Measurements from ENCODE around the gene DPYD. TPM values are rescaled to one million over a fixed set of nuclear protein-coding genes. Genes with fewer than 3 reads are reported as not detected.

DPYD gene
- total and polyA plus RNA-seq, 7 donors: 6.0 to 56.1 (median 40.2) TPM

- WGBS, 2 donors: 45 to 46% methylated on average over 2 of the region's 2 CpGs
- intact Hi-C loops (cut with DNase I): no loop called here
- no peaks in the 10 kb centered on the region for H3K4me1 ChIP-seq
- H3K9me3 ChIP-seq: no peaks in the 10 kb centered on the region
- H3K4me3 ChIP-seq: no peak overlapping the region
- H3K27me3 ChIP-seq: no peaks in the 10 kb centered on the region
- no peaks in the 10 kb centered on the region for H3K36me3 ChIP-seq
- no peak for TF ChIP-seq POLR2AphosphoS5 (IDR thresholded peaks at IDR 0.05)
- no peak for TF ChIP-seq POLR2A (IDR thresholded peaks at IDR 0.05)
- TF ChIP-seq CTCF (IDR thresholded peaks at IDR 0.05): no peak
- TF ChIP-seq EP300 (IDR thresholded peaks at IDR 0.05): no peak
- no peak overlapping the region for H3K27ac ChIP-seq
- DNase-seq: no peak
Observed at GRCh38 chr1:97084546-97084945, 836.3 kb downstream of the DPYD start.

DNA sequence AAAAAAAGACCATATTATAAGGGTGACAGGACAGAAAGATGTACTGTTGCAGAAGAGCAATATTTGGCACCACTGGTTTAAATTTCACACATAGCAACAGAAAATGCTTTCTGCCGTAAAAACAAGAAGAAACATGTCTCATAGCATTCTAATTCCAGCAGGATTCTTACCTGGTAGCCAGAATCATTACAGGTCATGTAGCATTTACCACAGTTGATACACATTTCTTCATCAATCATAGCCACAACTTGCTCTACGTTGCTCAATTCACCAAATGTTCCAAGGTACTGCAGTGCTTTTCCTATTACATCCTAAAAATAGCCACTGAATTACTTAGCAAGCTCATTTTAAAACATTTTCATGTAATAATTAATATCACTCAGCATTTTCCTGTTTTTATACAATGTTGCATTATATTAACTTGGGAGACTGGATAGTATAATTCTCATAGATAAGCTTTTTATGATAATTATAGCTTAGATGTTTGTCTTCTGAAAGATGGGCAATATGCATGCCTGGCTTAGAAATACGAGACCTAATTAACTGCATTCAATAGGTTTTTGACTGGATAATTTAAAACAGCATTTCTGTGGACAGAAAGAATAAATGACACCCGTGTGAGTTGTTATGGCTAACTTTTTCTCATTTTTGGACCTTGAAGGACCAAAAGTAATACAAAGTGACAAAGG is 838.5 kb downstream of the DPYD start:
- no peak for DNase-seq
- 58 to 61% methylated on average over 4 of the region's 4 CpGs for WGBS, 2 donors
- TF ChIP-seq POLR2A (IDR thresholded peaks at IDR 0.05): no peak
- TF ChIP-seq POLR2AphosphoS5 (IDR thresholded peaks at IDR 0.05): no peak
- no peak for TF ChIP-seq CTCF (IDR thresholded peaks at IDR 0.05)
- TF ChIP-seq EP300 (IDR thresholded peaks at IDR 0.05): no peak
- Histone ChIP-seq H3K4me1 (no peaks in the 10 kb centered on the region), H3K9me3 (no peaks in the 10 kb centered on the region), H3K27ac (no peak overlapping the region), H3K27me3 (no peaks in the 10 kb centered on the region), H3K4me3 (no peak overlapping the region), H3K36me3 (no peaks in the 10 kb centered on the region)
- intact Hi-C loops (cut with DNase I): no loop called here

DNA sequence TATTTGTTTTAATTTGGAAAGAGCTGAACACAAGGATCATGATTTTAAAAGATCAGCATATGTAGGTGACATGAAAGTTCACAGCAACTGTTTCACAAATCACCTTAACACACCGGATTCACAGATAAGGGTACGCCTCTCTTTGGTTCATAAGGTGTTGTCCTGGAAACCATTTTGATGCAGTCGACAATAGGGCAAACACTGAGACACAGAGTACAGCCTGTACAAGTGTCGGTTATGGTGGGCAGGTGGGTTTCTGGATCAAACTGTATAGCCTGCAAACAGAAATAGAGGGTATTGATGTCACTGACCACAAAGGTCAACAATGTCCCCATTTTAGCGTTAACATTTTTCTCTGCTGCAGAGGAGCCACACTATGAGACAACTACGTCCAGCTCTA is 842.0 kb downstream of the DPYD start:
- H3K27ac ChIP-seq: no peak overlapping the region
- no peak for DNase-seq
- H3K4me1 ChIP-seq: no peaks in the 10 kb centered on the region
- H3K4me3 ChIP-seq: no peak overlapping the region
- no peak for TF ChIP-seq EP300 (IDR thresholded peaks at IDR 0.05)
- TF ChIP-seq CTCF (IDR thresholded peaks at IDR 0.05): no peak
- no peak for TF ChIP-seq POLR2AphosphoS5 (IDR thresholded peaks at IDR 0.05)
- no peak for TF ChIP-seq POLR2A (IDR thresholded peaks at IDR 0.05)
- no peaks in the 10 kb centered on the region for H3K36me3 ChIP-seq
- H3K9me3 ChIP-seq: no peaks in the 10 kb centered on the region
- intact Hi-C loops (cut with DNase I): no loop called here
- H3K27me3 ChIP-seq: no peaks in the 10 kb centered on the region
- WGBS, 2 donors: 94 to 95% methylated on average over 6 of the region's 6 CpGs

GRCh38 chr1:97077221-97077620 is 843.6 kb downstream of the DPYD start:
- DNase-seq: no peak
- Histone ChIP-seq H3K4me3 (no peak overlapping the region), H3K27ac (no peak overlapping the region), H3K9me3 (no peaks in the 10 kb centered on the region), H3K4me1 (no peaks in the 10 kb centered on the region), H3K27me3 (no peaks in the 10 kb centered on the region), H3K36me3 (no peaks in the 10 kb centered on the region)
- WGBS, 2 donors: 63 to 67% methylated on average over 2 of the region's 2 CpGs
- TF ChIP-seq CTCF (IDR thresholded peaks at IDR 0.05) (no peak), POLR2AphosphoS5 (IDR thresholded peaks at IDR 0.05) (no peak), EP300 (IDR thresholded peaks at IDR 0.05) (no peak), POLR2A (IDR thresholded peaks at IDR 0.05) (no peak)
- intact Hi-C loops (cut with DNase I): no loop called here

DNA sequence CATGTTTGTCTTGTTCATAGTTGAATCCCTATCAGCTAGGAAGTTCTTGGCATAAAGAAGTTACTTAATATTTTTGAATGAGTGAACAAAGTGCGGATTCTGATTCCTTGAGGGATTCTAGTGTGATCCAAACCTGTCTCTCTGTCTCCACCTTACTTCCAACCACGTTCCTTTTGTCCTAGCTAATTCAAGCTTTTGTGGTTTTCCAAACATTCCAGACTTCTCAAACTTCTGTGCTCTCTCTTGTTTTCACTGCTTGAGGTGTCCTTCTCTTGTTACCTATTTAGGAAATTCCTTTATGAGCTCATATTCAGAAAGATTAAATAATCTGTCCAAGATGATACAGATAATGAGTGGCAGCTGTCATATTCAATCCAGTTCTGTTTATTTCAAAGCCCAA is 846.1 kb downstream of the DPYD start:
- Histone ChIP-seq H3K36me3 (no peaks in the 10 kb centered on the region), H3K27me3 (no peaks in the 10 kb centered on the region), H3K27ac (no peak overlapping the region), H3K9me3 (no peaks in the 10 kb centered on the region), H3K4me3 (no peak overlapping the region), H3K4me1 (peaks cover 0 to 3% (median 0%) of the 10 kb centered on the region in 4 donors)
- intact Hi-C loops (cut with DNase I): no loop called here
- no peak for DNase-seq
- TF ChIP-seq CTCF (IDR thresholded peaks at IDR 0.05) (no peak), POLR2A (IDR thresholded peaks at IDR 0.05) (no peak), POLR2AphosphoS5 (IDR thresholded peaks at IDR 0.05) (no peak), EP300 (IDR thresholded peaks at IDR 0.05) (no peak)
- 74 to 83% methylated on average over 2 of the region's 2 CpGs for WGBS, 2 donors

Data from sigmoid colon (tissue), 7 donors.